OCI-M1 (cell line): ENCODE results near the gene RABAC1.
"Not testable (repeated sequence)": the region's sequence is repeated elsewhere in the genome, so short reads cannot be mapped to it uniquely, and the experiment has no call there.

Experiments
- DNase-seq: peaks from one replicate; lab custom pipeline; 2025; lab: John Stamatoyannopoulos, UW

RABAC1 gene

GRCh38 chr19:41915021-41915775 lies 43.9 kb downstream of the RABAC1 start:
- no peak for DNase-seq

GRCh38 chr19:41914424-41914834 lies 44.7 kb downstream of the RABAC1 start:
- DNase-seq = not testable (repeated sequence)

- DNase-seq = no peak
These were observed 45.3 kb downstream of the RABAC1 start for GRCh38 chr19:41913538-41914423.

- no peak for DNase-seq
These were observed 46.1 kb downstream of the RABAC1 start for GRCh38 chr19:41912899-41913537.

- DNase-seq = no peak
These were observed 47.0 kb downstream of the RABAC1 start for GRCh38 chr19:41911889-41912731.

- DNase-seq = no peak
These were observed 47.9 kb downstream of the RABAC1 start for GRCh38 chr19:41910992-41911888.

- DNase-seq = no peak
These were observed 48.7 kb downstream of the RABAC1 start for GRCh38 chr19:41910240-41910991.

- DNase-seq = no peak
These were observed 49.4 kb downstream of the RABAC1 start for GRCh38 chr19:41909706-41910105.

- DNase-seq = no peak
These were observed 50.2 kb downstream of the RABAC1 start for GRCh38 chr19:41908724-41909464.

GRCh38 chr19:41907994-41908615 lies 51.0 kb downstream of the RABAC1 start:
- DNase-seq = no peak

- no peak for DNase-seq
These were observed 52.0 kb downstream of the RABAC1 start for GRCh38 chr19:41906916-41907680.
